Activated naive CD4-positive, alpha-beta T cell treated with anti-CD3 and anti-CD28 coated beads, Interleukin-2, amount 50 U/mL, for 24 hours (primary cell): ENCODE measurements around the gene RNF111.
"Not testable (repeated sequence)": the region's sequence is repeated elsewhere in the genome, so short reads cannot be mapped to it uniquely, and the experiment has no call there.

Experiments
- H3K27ac Mint-ChIP-seq: one replicate; pipeline ENCODE4 v1.8.0; 2021; ENCODE audit warnings: mild to moderate bottlenecking, mixed read lengths
- H3K27me3 Mint-ChIP-seq: one replicate; pipeline ENCODE4 v1.8.0; 2021; ENCODE audit warnings: mixed read lengths
- H3K36me3 Mint-ChIP-seq: one replicate; pipeline ENCODE4 v1.8.0; 2021; ENCODE audit warnings: mixed read lengths
- H3K4me1 Mint-ChIP-seq: one replicate; pipeline ENCODE4 v1.8.0; 2021; ENCODE audit warnings: mixed read lengths
- H3K4me3 Mint-ChIP-seq: one replicate; pipeline ENCODE4 v1.8.0; 2021; ENCODE audit warnings: mild to moderate bottlenecking, mixed read lengths
- H3K9me3 Mint-ChIP-seq: one replicate; pipeline ENCODE4 v1.8.0; 2021; ENCODE audit warnings: mixed read lengths

Gene RNF111

DNA sequence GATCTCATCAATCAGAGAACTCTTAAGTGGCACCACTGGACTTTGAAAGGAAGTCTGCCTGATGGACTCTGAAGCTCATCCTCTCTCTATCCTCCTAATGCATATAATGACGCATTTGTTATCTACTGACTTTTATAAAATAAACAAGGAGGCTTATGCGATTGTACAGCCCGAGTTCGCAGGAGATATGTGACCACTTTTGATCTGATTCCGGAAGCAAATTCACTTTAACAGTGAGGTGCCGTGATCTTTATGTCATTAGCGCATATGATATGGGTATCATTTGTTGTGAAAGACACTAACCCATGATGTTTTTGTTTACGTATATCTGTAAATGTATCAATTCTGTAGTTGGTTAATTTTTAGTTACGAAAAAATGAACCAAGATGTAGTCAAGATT, 427 bp upstream of the RNF111 start:
- Mint-ChIP-seq H3K4me3 (peak overlapping the region; percentile 99), H3K27me3 (no peaks in the 10 kb centered on the region), H3K36me3 (peaks cover 5% of the 10 kb centered on the region), H3K9me3 (no peaks in the 10 kb centered on the region), H3K4me1 (peaks cover 51% of the 10 kb centered on the region), H3K27ac (peak overlapping the region; percentile 95)

DNA sequence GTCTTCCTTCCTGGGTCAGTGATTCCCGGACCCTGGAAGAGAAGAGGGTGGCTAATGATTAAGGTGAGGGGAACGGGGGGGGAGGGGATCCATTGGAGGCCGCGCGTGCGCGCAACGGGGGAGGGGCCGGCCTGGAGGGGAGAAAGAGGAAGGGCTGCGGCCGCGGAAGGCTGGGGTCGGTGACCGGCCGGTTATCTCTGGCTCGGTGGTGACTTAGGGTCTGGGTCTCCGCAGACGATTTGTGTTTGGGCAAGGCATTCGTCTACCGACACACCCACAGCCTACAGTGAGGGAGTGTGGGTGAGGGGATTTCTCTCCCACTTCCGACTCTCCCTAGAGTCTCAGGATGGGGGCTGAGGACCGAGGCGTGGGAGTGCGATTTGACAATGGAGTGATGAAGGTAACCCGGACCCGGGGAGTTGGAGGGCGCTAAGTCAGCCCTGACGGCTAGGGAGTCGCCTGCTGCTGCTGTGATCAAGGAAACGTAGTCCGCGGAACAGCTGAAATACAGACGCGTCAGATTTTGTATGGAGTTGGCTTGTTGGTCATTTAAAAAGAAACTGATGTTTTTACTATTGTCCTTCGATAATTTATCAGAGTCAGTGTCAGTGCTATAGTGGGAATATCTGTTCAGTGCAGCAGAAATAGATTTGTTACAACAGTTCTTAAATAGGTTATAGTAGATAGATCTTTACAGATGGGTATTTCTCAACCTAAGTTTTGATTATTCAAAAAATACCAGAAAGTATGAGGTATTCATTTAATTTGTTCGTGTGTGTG, 733 bp downstream of the RNF111 start:
- peak overlapping the region; percentile 95 for H3K27ac Mint-ChIP-seq
- H3K36me3 Mint-ChIP-seq, result peaks cover 8% of the 10 kb centered on the region
- peak overlapping the region; percentile 99 for H3K4me3 Mint-ChIP-seq
- H3K4me1 Mint-ChIP-seq, result peaks cover 52% of the 10 kb centered on the region
- H3K27me3 Mint-ChIP-seq, result no peaks in the 10 kb centered on the region
- no peaks in the 10 kb centered on the region for H3K9me3 Mint-ChIP-seq

DNA sequence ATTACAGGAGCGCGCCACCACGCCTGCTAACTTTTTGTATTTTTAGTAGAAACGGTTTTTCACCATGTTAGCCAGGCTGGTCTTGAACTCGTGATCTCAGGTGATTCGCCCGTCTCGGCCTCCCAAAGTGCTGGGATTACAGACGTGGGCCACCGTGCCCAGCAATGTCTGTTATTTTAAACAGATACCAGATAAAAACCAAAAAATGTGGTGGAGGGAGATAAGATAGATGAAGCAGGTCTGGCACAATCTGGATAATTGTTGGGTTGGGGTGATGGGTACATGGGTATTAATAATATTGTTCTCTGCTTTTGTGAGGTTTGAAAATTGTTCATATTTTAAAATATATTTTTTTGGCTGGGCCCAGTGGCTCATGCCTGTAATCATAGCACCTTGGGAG, 4.7 kb downstream of the RNF111 start:
- no peak overlapping the region for H3K27ac Mint-ChIP-seq
- peaks cover 57% of the 10 kb centered on the region for H3K4me1 Mint-ChIP-seq
- peaks cover 8% of the 10 kb centered on the region for H3K36me3 Mint-ChIP-seq
- no peaks in the 10 kb centered on the region for H3K9me3 Mint-ChIP-seq
- H3K4me3 Mint-ChIP-seq, result no peak overlapping the region
- H3K27me3 Mint-ChIP-seq, result no peaks in the 10 kb centered on the region

DNA sequence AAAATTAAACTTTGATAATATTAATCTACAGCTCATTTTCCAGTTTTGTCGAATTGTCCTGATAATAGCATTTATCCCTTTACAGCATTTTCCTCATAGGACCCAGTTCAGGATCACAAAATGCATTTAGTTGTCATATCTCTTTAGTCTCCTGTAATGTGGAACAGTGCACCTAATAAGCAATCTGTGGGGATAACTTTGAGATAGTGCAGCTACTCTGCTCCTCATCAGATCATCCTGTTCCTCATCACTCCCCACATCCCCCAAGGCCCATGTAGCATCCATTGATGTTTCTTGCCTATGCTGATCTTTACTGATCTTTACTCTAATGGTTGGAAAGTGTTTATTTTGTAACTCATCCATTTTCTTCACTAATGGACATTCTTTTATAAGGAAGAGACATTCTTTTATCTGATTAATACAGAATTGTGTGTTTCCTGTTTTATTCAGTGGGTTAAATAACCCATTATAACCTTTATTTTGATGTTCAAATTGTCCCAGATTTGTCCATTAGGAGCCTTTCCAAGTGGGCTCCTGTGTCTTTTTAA, 7.5 kb downstream of the RNF111 start:
- Mint-ChIP-seq H3K36me3 (peaks cover 8% of the 10 kb centered on the region), H3K9me3 (no peaks in the 10 kb centered on the region), H3K4me3 (no peak overlapping the region), H3K4me1 (peaks cover 59% of the 10 kb centered on the region), H3K27ac (peak overlapping the region; percentile 2), H3K27me3 (no peaks in the 10 kb centered on the region)

DNA sequence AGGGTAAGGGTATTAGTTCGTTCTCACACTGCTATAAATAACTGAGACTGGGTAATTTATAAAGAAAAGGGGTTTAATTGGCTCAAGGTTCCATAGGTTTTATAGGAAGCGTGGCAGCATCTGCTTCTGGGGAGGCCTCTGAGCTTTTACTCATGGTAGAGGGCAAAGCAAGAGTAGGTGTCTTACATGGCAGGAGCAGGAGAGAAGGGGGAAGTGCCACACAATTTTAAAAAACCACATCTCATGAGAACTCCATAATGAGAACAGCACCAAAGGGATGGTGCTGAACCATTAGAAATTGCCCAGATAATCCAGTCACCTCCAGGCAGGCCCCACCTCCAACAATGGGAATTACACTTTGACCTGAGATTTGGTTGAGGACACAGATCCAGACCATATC, 12.2 kb downstream of the RNF111 start:
- H3K36me3 Mint-ChIP-seq, result peaks cover 6% of the 10 kb centered on the region
- H3K9me3 Mint-ChIP-seq, result no peaks in the 10 kb centered on the region
- peaks cover 68% of the 10 kb centered on the region for H3K4me1 Mint-ChIP-seq
- peak overlapping the region; percentile 79 for H3K27ac Mint-ChIP-seq
- no peak overlapping the region for H3K4me3 Mint-ChIP-seq
- no peaks in the 10 kb centered on the region for H3K27me3 Mint-ChIP-seq

DNA sequence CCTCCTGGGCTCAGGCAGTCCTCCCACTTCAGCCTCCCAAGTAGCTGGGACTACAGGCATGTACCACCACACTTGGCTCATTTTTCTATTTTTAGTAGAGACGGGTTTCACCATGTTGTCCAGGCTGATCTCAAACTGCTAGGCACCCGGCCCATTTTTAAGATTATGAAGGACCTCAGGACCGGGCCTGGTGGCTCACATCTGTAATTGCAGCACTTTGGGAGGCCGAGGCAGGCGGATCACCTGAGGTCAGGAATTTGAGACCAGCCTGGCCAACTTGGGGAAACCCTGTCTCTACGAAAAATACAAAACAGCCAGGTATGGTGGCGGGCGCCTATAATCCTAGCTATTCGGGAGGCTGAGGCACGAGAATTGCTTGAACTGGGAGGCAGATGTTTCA, 12.8 kb downstream of the RNF111 start:
- not testable (repeated sequence) for H3K27me3 Mint-ChIP-seq, H3K36me3 Mint-ChIP-seq, H3K4me3 Mint-ChIP-seq, H3K9me3 Mint-ChIP-seq, H3K27ac Mint-ChIP-seq
- peaks cover 68% of the 10 kb centered on the region for H3K4me1 Mint-ChIP-seq

DNA sequence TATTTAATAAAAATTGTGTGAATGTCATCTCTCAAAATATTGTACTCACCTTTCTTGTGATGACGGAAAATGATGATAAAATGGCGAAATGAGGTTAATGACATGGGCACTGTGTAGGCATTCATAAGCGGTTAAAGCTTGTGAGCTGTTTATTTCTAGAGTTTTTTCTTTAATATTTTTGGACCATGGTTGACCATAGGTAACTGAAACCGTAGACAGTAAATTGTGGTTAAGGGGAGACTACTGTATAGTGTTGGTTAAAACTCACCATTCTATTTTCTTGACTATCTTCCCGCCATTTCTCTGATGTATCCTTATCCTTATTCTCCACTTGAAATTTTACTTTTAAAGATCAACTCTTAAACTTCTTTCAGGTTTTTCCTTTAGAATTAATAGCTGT, 14.5 kb downstream of the RNF111 start:
- H3K9me3 Mint-ChIP-seq, result no peaks in the 10 kb centered on the region
- no peak overlapping the region for H3K27ac Mint-ChIP-seq
- H3K27me3 Mint-ChIP-seq, result no peaks in the 10 kb centered on the region
- H3K4me3 Mint-ChIP-seq, result no peak overlapping the region
- peaks cover 82% of the 10 kb centered on the region for H3K4me1 Mint-ChIP-seq
- peaks cover 11% of the 10 kb centered on the region for H3K36me3 Mint-ChIP-seq

DNA sequence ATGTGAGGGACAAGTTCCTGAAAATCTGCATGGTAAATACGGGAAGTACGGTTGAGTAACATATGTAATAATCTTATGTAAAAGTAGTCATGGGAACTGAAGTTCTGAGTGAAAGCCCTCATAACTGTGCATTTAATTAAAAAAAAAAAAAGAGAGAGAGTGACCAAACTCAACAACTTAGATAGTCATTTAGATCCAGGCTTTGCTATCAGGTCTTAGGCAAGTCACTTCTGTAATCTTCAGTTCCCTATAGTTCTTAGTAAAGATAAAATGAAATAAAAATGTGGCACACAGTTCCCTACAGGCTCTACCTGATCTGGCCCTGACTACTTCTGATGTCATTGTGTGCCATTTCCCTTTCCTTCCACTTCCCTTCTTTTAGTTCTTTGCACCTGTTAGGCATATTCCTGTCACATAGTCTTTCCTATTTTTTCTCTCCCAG, 15.0 kb downstream of the RNF111 start:
- peaks cover 82% of the 10 kb centered on the region for H3K4me1 Mint-ChIP-seq
- H3K27ac Mint-ChIP-seq, result peak overlapping the region; percentile 13
- H3K9me3 Mint-ChIP-seq, result no peaks in the 10 kb centered on the region
- no peak overlapping the region for H3K4me3 Mint-ChIP-seq
- no peaks in the 10 kb centered on the region for H3K27me3 Mint-ChIP-seq
- peaks cover 14% of the 10 kb centered on the region for H3K36me3 Mint-ChIP-seq

DNA sequence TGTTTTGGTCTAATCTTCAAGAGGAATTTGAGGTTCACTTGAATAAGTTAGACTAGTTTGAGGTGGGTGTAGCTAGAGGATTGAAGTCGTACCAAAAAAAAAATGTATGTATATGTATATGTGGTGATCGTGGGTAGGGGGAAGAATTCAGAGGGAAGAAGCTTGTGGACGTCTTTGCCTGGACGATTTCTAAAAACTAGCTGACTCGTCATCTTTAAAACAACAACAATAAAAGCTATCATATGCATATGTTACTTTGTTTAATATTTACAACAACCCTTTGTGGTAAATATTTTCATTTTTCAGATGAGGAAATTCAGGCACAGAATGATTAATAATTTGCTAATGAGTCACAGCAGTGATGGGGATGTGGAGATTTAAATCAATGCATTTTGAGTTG, 18.1 kb downstream of the RNF111 start:
- no peaks in the 10 kb centered on the region for H3K27me3 Mint-ChIP-seq
- no peak overlapping the region for H3K4me3 Mint-ChIP-seq
- peaks cover 18% of the 10 kb centered on the region for H3K36me3 Mint-ChIP-seq
- peaks cover 73% of the 10 kb centered on the region for H3K4me1 Mint-ChIP-seq
- H3K9me3 Mint-ChIP-seq, result no peaks in the 10 kb centered on the region
- H3K27ac Mint-ChIP-seq, result no peak overlapping the region

DNA sequence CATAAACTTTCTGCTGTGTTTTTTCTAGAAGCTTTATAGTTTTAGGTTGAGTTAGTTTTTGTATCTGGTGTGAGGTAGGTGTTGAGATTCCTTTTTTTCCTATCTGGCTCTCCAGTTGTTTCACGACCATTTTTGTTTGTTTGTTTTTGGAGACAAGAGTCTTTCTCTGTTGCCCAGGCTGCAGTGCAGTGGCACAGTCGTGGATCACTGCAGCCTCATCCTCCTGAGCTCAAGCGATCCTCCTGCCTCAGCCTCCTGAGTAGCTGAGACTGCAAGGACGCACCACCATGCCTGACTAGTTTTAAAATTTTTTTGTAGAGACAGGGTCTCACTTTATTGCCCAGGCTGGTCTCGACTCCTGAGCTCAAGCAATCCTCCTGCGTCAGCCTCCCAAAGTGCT, 20.6 kb downstream of the RNF111 start:
- Mint-ChIP-seq H3K9me3 (no peaks in the 10 kb centered on the region), H3K36me3 (peaks cover 18% of the 10 kb centered on the region), H3K4me1 (peaks cover 62% of the 10 kb centered on the region), H3K27ac (no peak overlapping the region), H3K27me3 (no peaks in the 10 kb centered on the region), H3K4me3 (no peak overlapping the region)

DNA sequence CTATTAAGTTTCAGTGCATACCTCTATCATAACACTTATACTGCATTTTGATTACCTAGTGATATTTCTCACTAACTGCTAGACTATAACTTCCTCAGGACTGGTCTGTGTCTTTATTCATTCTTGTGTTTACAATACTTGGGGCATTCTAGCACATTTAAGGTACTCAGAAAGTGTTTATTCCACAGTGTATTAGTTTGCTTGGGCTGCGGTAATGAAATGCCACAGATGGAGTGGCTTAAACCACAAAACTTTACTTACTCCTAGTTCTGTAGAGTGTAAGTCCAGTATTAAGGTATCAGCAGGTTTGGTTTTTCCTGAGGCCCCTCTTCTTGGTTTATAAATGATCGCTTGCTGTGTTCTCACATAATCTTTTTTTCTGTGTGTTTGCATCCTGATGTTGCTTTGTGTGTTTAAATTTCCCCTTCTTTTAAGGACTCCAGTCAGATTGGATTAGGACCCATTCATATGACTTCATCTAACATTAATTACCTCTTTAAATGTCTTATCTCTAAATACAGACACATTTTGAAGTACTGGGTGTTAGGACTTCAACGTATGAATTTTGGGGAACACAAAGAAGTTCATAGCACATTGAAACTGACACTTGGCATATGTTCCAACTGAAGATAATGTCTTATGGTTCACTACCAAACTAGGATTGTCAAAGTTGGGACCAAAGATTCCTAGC, 23.9 kb downstream of the RNF111 start:
- H3K9me3 Mint-ChIP-seq, result no peaks in the 10 kb centered on the region
- peak overlapping the region; percentile 30 for H3K27ac Mint-ChIP-seq
- peaks cover 14% of the 10 kb centered on the region for H3K36me3 Mint-ChIP-seq
- no peak overlapping the region for H3K4me3 Mint-ChIP-seq
- H3K27me3 Mint-ChIP-seq, result no peaks in the 10 kb centered on the region
- peaks cover 56% of the 10 kb centered on the region for H3K4me1 Mint-ChIP-seq

DNA sequence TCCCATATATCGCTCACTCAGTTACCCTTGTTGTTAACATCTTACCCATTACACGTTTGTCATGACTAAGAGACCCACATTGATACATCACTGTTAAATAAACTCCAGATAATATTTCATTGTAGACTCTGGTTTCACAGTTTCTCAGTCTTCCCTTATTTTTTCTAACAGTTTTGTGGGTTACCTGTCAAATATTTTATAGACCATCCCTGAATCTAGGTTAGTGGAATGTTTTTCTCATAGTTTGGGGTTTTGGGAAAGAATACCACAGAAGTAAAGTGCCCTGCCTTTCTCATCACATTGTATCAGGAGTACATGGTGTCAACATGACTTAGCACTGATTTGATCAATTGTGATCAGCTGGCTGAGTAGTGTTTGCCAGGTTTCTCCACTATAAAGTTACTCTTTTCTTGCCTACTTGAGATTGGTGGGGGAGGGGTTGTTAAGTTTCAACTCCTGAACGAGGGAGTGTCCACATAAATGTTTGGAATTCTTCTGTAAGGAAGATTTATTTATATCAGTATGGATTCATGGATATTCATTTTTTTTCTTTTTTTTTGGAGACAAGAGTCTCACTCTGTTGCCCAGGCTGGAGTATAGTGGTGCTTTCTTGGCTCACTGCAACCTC, 25.9 kb downstream of the RNF111 start:
- H3K27ac Mint-ChIP-seq, result no peak overlapping the region
- H3K4me1 Mint-ChIP-seq, result peaks cover 48% of the 10 kb centered on the region
- H3K36me3 Mint-ChIP-seq, result peaks cover 16% of the 10 kb centered on the region
- no peaks in the 10 kb centered on the region for H3K27me3 Mint-ChIP-seq
- no peak overlapping the region for H3K4me3 Mint-ChIP-seq
- no peaks in the 10 kb centered on the region for H3K9me3 Mint-ChIP-seq

DNA sequence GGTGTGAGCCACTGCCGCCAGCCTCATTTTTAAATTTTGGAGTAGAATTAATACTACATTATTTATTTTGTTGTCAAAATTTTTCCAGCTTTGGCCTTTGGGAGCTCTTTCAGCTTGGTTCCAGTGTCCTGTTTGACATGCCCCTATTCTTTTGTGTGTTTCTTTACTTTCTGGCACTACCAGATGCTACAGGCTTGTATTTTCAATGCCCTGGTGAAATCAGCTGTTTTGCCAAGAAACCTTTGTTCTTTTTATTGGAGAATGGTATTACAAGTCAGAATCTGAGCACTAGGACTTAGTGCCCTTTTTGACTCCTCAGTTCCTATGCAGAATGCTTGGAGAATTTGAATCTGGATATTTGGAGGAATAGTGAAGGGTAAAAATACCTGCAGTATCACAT, 26.6 kb downstream of the RNF111 start:
- Mint-ChIP-seq H3K9me3 (no peaks in the 10 kb centered on the region), H3K27ac (no peak overlapping the region), H3K36me3 (peaks cover 13% of the 10 kb centered on the region), H3K4me1 (peaks cover 45% of the 10 kb centered on the region), H3K4me3 (no peak overlapping the region), H3K27me3 (no peaks in the 10 kb centered on the region)

DNA sequence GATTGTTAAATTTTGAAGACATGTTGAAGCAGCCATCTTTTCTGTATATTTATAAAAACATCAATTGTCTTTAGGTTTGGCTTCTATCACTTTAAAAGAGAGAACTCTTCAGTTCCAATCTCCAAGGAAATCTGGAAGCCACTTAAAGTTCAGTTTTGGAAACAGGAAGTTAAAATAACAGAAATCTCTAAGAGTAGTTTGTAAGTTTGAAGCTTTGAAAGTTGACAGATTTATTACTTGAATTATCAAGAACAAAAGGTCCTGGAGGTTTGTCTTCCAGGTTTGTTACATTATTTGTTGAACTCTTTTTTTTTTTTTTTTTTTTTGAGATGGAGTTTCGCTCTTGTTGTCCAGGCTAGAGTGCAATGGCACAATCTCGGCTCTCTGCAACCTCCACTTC, 30.0 kb downstream of the RNF111 start:
- Mint-ChIP-seq H3K36me3 (peaks cover 13% of the 10 kb centered on the region), H3K27me3 (no peaks in the 10 kb centered on the region), H3K9me3 (no peaks in the 10 kb centered on the region), H3K4me3 (no peak overlapping the region), H3K27ac (no peak overlapping the region), H3K4me1 (peaks cover 38% of the 10 kb centered on the region)

DNA sequence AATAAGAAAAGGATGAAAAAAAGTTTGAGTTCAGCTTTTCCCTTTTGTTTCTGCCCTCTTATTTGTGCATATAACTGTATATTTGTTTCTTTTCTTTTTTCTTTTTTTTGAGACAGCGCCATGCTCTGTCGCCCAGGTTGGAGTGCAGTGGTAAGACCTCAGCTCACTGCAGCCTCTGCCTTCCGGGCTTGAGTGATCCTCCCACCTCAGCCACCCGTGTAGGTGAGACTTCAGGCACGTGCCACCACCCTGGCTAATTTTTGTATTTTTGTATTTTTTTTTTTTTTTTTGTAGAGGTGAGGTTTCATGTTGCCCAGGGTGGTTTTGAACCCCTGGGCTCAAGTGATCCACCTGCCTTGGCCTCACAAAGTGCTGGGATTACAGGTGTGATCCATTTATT, 31.4 kb downstream of the RNF111 start:
- Mint-ChIP-seq H3K4me1 (peaks cover 36% of the 10 kb centered on the region), H3K4me3 (no peak overlapping the region), H3K36me3 (peaks cover 15% of the 10 kb centered on the region), H3K27ac (no peak overlapping the region), H3K9me3 (no peaks in the 10 kb centered on the region), H3K27me3 (no peaks in the 10 kb centered on the region)

DNA sequence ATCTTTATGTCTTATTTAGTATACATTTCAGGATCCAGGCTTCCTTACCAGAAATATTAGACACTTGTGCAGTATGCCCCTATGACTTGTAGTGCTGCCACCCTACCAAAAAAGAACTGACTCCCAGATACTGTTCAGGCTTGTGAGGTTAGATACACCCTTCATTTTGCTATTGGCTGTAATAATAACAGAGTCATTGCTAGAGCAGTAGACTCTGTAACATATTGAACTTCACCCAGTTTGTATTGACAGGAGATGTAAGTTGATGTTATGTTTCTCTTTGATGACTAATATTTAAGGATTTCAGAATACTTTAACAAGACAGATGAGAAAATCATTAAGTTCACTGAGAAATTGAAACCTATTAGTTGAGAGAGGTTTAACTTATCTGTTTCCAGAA, 32.9 kb downstream of the RNF111 start:
- H3K36me3 Mint-ChIP-seq, result peaks cover 20% of the 10 kb centered on the region

More for the DNA sequence above, 32.9 kb downstream of the RNF111 start:
- Mint-ChIP-seq H3K27ac (no peak overlapping the region), H3K27me3 (no peaks in the 10 kb centered on the region), H3K4me1 (peaks cover 38% of the 10 kb centered on the region), H3K4me3 (no peak overlapping the region), H3K9me3 (no peaks in the 10 kb centered on the region)
